Astrocyte of the cerebellum (primary cell): ENCODE measurements around the gene STAB2.

Experiments
- DNase-seq: peaks from one replicate; pipeline ENCODE4 v3.0.0-alpha.2; 2011; ENCODE audit warnings: low read depth
- H3K4me3 ChIP-seq: 2 replicates; pipeline ENCODE4 v1.5.1; 2011; ENCODE audit warnings: mild to moderate bottlenecking, low read depth, low read length, moderate library complexity
- CTCF ChIP-seq: IDR thresholded peaks from 2 replicates; pipeline ENCODE4 v1.5.1; 2012; ENCODE audit warnings: low read length, low read depth, moderate library complexity, mild to moderate bottlenecking; ENCODE audit errors: missing control alignments
- in situ Hi-C: cut with HindIII; loops from 2 replicates; pipeline ENCODE4 v1.10.0; 2017; ENCODE audit warnings: low sequenced_read_pairs

Gene STAB2

GRCh38 chr12:103637429-103637828 lies 50.4 kb downstream of the STAB2 start:
- no peak for DNase-seq
- in situ Hi-C loops = no loop called here
- TF ChIP-seq CTCF = no peak
- H3K4me3 ChIP-seq = no peak overlapping the region

DNA sequence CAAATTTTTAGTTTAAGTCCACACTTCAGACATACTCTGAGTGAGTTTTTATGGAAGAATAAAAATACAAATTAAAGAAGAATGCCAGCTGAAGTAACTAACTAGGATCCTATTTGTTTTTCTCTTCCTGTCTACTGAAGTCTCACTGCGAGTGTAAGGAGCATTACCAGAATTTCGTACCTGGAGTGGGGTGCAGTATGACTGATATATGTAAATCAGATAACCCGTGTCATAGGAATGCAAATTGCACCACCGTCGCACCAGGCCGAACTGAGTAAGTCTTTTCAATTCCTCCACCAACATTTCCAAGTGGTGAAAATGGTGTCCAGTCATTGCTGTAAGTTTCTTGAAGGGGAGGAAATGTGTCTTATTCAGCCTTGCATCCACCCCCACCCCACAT lies 52.9 kb downstream of the STAB2 start:
- in situ Hi-C loops = no loop called here
- no peak overlapping the region for H3K4me3 ChIP-seq
- DNase-seq = no peak
- TF ChIP-seq CTCF = no peak

DNA sequence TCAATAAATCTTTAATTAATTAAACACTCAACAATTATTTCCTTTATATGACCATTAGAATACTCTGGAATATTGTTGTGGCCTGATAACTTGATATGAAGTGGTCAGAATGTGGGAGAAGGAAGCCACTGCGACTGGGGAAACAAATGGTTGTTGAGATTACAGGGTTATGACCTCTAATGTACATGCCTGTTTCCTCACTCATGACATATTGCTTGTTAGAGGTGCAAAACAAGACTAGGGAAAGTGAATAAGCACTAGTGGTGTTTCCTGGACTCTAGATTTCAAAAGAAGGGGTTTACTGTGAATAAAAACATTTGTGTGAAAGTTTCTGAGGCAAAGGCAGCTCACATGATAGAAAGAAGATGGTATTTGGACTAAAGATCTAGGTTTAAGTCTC lies 53.3 kb downstream of the STAB2 start:
- in situ Hi-C loops = no loop called here
- TF ChIP-seq CTCF = no peak
- no peak for DNase-seq
- H3K4me3 ChIP-seq = no peak overlapping the region

- in situ Hi-C loops = no loop called here
- TF ChIP-seq CTCF = no peak
- H3K4me3 ChIP-seq = no peak overlapping the region
- no peak for DNase-seq
Observed at GRCh38 chr12:103640831-103641230, 53.8 kb downstream of the STAB2 start.

DNA sequence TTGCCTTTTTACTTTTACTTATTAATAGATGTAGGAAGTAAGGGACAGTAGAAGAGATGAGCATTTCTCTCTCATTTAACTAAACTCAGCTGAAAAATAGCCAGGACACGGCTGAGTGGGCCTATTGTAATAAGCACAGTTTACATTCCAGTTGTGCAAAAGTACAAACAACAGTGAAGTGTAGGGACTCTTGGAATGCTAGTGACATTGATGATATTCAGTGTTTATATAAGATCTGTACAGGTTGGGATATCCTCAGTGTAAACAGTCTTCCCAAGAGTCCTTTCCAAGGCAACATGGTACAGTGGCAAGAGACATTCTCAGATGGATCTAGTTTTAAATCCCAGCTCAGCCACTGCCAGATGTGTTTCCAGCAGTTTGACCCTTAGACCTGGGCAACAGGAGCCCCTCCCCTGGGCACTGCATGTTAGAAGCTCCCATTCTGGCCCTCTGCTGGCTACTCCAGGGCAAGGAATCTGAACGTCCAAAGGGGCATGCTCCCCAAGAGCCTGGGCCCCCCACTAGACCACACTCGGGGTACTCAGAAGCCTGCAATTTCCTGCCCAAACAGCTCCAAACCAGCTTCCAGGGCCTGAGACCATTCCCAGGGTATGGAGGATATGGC lies 55.3 kb downstream of the STAB2 start:
- TF ChIP-seq CTCF = no peak
- no peak for DNase-seq
- no peak overlapping the region for H3K4me3 ChIP-seq
- in situ Hi-C loops = no loop called here

GRCh38 chr12:103645202-103645601 lies 58.1 kb downstream of the STAB2 start:
- H3K4me3 ChIP-seq = no peak overlapping the region
- DNase-seq = no peak
- in situ Hi-C loops = no loop called here
- TF ChIP-seq CTCF = no peak
